ENCODE results near the gene GNG12.

GNG12 gene

GRCh38 chr1:67726224-67726623 is 107.0 kb downstream of the GNG12 start:
- no peak for FAIRE-seq

GRCh38 chr1:67724928-67725560 is 108.2 kb downstream of the GNG12 start:
- no peak for FAIRE-seq

- FAIRE-seq, result no peak
These were observed 109.6 kb downstream of the GNG12 start for GRCh38 chr1:67723620-67724019.

GRCh38 chr1:67723126-67723525 is 110.1 kb downstream of the GNG12 start:
- FAIRE-seq, result no peak

- no peak for FAIRE-seq
These were observed 110.8 kb downstream of the GNG12 start for GRCh38 chr1:67722292-67722944.

GRCh38 chr1:67721650-67722291 is 111.5 kb downstream of the GNG12 start:
- no peak for FAIRE-seq

- no peak for FAIRE-seq
These were observed 112.2 kb downstream of the GNG12 start for GRCh38 chr1:67721112-67721511.

- FAIRE-seq, result no peak
These were observed 113.7 kb downstream of the GNG12 start for GRCh38 chr1:67719329-67720196.

- FAIRE-seq, result no peak
These were observed 115.4 kb downstream of the GNG12 start for GRCh38 chr1:67717876-67718275.

- no peak for FAIRE-seq
These were observed 116.5 kb downstream of the GNG12 start for GRCh38 chr1:67716800-67717199.

- FAIRE-seq, result no peak
These were observed 117.4 kb downstream of the GNG12 start for GRCh38 chr1:67715819-67716218.

- FAIRE-seq, result no peak
These were observed 120.0 kb downstream of the GNG12 start for GRCh38 chr1:67713057-67713846.

GRCh38 chr1:67711855-67712212 is 121.4 kb downstream of the GNG12 start:
- no peak for FAIRE-seq

- FAIRE-seq, result no peak
These were observed 122.0 kb downstream of the GNG12 start for GRCh38 chr1:67711158-67711854.

- no peak for FAIRE-seq
These were observed 122.8 kb downstream of the GNG12 start for GRCh38 chr1:67710417-67710816.

GRCh38 chr1:67708606-67709005 is 124.7 kb downstream of the GNG12 start:
- no peak for FAIRE-seq

GRCh38 chr1:67705735-67706453 is 127.4 kb downstream of the GNG12 start:
- FAIRE-seq, result no peak

GRCh38 chr1:67704351-67704750 is 128.9 kb downstream of the GNG12 start:
- FAIRE-seq, result no peak

GRCh38 chr1:67701876-67702275 is 131.4 kb downstream of the GNG12 start:
- FAIRE-seq, result no peak

GRCh38 chr1:67700692-67701410 is 132.4 kb downstream of the GNG12 start:
- FAIRE-seq, result no peak

GRCh38 chr1:67700220-67700619 is 133.0 kb downstream of the GNG12 start:
- FAIRE-seq, result no peak
